Stomach (tissue), 4 donors: ENCODE measurements around the gene P4HA3.

Experiments used
- EP300 ChIP-seq: sonication (generic); formaldehyde crosslinking; IDR thresholded peaks from one replicate; pipeline ENCODE4 v1.6.1; 2017; ENCODE audit warnings: antibody characterized with exemption
- POLR2A ChIP-seq, 4 donors: fragments of 450-650 bp; IDR thresholded peaks; one replicate each; pipeline ENCODE4 v1.6.1; 2016; ENCODE audit warnings: antibody characterized with exemption in 4 of 4, control low read depth in 2 of 4, mild to moderate bottlenecking in 1 of 4, moderate library complexity in 1 of 4
- POLR2AphosphoS5 ChIP-seq, 3 donors: sonication (generic); formaldehyde crosslinking; IDR thresholded peaks; one replicate each; pipeline ENCODE4 v1.6.1; 2016; ENCODE audit warnings: antibody characterized with exemption in 3 of 3
- TF ChIP-seq, protein P1 (sequence below), 7 experiments: fragments of 450-650 bp in 4 of 7; fragments of 200-600 bp in 3 of 7; sonication (generic) in 3 of 7; IDR thresholded peaks; one replicate each; pipeline ENCODE4 v1.5.1; 2016 to 2019; ENCODE audit warnings: antibody characterized with exemption in 7 of 7, control low read depth in 2 of 7, mild to moderate bottlenecking in 1 of 7

DNA sequence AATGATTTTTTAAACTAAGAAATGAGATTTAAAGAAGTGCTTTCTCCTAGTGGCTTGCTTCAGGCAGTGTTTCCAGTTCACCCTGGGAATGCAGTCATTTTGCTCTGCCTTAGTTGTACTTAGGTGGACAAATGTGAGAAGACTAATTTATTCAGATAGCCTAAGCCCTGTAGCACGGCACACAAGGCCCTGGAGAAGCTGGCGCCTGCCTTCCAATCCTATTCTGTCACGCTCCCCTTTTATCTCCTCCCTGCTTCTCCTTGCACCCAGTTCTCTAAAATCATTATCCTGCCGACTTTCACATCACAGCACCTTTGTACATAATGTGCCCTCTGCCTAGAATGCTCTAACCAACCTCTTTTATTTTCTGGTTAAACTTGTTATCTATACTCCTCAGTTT lies 76.3 kb downstream of the P4HA3 start:
- TF ChIP-seq, protein P1, sequence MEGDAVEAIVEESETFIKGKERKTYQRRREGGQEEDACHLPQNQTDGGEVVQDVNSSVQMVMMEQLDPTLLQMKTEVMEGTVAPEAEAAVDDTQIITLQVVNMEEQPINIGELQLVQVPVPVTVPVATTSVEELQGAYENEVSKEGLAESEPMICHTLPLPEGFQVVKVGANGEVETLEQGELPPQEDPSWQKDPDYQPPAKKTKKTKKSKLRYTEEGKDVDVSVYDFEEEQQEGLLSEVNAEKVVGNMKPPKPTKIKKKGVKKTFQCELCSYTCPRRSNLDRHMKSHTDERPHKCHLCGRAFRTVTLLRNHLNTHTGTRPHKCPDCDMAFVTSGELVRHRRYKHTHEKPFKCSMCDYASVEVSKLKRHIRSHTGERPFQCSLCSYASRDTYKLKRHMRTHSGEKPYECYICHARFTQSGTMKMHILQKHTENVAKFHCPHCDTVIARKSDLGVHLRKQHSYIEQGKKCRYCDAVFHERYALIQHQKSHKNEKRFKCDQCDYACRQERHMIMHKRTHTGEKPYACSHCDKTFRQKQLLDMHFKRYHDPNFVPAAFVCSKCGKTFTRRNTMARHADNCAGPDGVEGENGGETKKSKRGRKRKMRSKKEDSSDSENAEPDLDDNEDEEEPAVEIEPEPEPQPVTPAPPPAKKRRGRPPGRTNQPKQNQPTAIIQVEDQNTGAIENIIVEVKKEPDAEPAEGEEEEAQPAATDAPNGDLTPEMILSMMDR (IDR thresholded peaks at IDR 0.05): no peak
- TF ChIP-seq POLR2A (IDR thresholded peaks at IDR 0.05) (no peak), POLR2AphosphoS5 (IDR thresholded peaks at IDR 0.05) (no peak), EP300 (no peak)
